NCI-H345 treated with DMSO at 0.1 percent for 48 hours (cell line): ENCODE results near the gene SLC45A1.
A peak's percentile ranks its signal among the peaks of the same experiment; 100 is the strongest.

ENCODE experiments used
- DNase-seq: peaks from one replicate; lab custom pipeline; 2025; ENCODE audit not compliant: unreplicated experiment; lab: John Stamatoyannopoulos, UW

Gene SLC45A1

GRCh38 chr1:8352471-8352845 is 34.5 kb downstream of the SLC45A1 start:
- no peak for DNase-seq

GRCh38 chr1:8352886-8353785 is 35.2 kb downstream of the SLC45A1 start:
- DNase-seq = no peak

- DNase-seq = no peak
Measured at GRCh38 chr1:8354038-8354437, 36.1 kb downstream of the SLC45A1 start.

GRCh38 chr1:8355439-8356255 is 37.7 kb downstream of the SLC45A1 start:
- DNase-seq = no peak

- DNase-seq = no peak
Measured at GRCh38 chr1:8356256-8357209, 38.6 kb downstream of the SLC45A1 start.

GRCh38 chr1:8357329-8358101 is 39.6 kb downstream of the SLC45A1 start:
- DNase-seq = no peak

- no peak for DNase-seq
Measured at GRCh38 chr1:8358241-8358896, 40.5 kb downstream of the SLC45A1 start.

- no peak for DNase-seq
Measured at GRCh38 chr1:8358897-8359616, 41.1 kb downstream of the SLC45A1 start.

- DNase-seq = no peak
Measured at GRCh38 chr1:8359617-8360481, 41.9 kb downstream of the SLC45A1 start.

- DNase-seq = no peak
Measured at GRCh38 chr1:8360493-8361197, 42.7 kb downstream of the SLC45A1 start.

GRCh38 chr1:8361198-8361849 is 43.4 kb downstream of the SLC45A1 start:
- DNase-seq = no peak

GRCh38 chr1:8362701-8363101 is 44.8 kb downstream of the SLC45A1 start:
- no peak for DNase-seq

- DNase-seq = no peak
Measured at GRCh38 chr1:8363186-8363766, 45.4 kb downstream of the SLC45A1 start.

GRCh38 chr1:8363767-8364301 is 45.9 kb downstream of the SLC45A1 start:
- DNase-seq = no peak

- DNase-seq = peak; percentile 37
Measured at GRCh38 chr1:8364528-8365442, 46.9 kb downstream of the SLC45A1 start.
